Measurements from ENCODE around the gene PSMD11.

The PSMD11 gene

GRCh38 chr17:32489320-32490100 is 45.2 kb downstream of the PSMD11 start:
- DNase-seq (ENCODE audit: low read depth in 2 of 3, low spot score in 1 of 3), result no peak

GRCh38 chr17:32490101-32490482 is 45.8 kb downstream of the PSMD11 start:
- no peak for DNase-seq (ENCODE audit: low read depth in 2 of 3, low spot score in 1 of 3)

- DNase-seq (ENCODE audit: low read depth in 2 of 3, low spot score in 1 of 3), result no peak
These were observed 47.3 kb downstream of the PSMD11 start for GRCh38 chr17:32491371-32492263.

GRCh38 chr17:32492264-32492589 is 47.9 kb downstream of the PSMD11 start:
- DNase-seq (ENCODE audit: low read depth in 2 of 3, low spot score in 1 of 3), result no peak

- DNase-seq (ENCODE audit: low read depth in 2 of 3, low spot score in 1 of 3), result no peak
These were observed 48.5 kb downstream of the PSMD11 start for GRCh38 chr17:32492648-32493289.

- DNase-seq (ENCODE audit: low read depth in 2 of 3, low spot score in 1 of 3), result no peak
These were observed 49.3 kb downstream of the PSMD11 start for GRCh38 chr17:32493571-32493970.

GRCh38 chr17:32493976-32494513 is 49.7 kb downstream of the PSMD11 start:
- DNase-seq (ENCODE audit: low read depth in 2 of 3, low spot score in 1 of 3), result no peak

- DNase-seq (ENCODE audit: low read depth in 2 of 3, low spot score in 1 of 3), result no peak
These were observed 50.5 kb downstream of the PSMD11 start for GRCh38 chr17:32494621-32495358.

- no peak for DNase-seq (ENCODE audit: low read depth in 2 of 3, low spot score in 1 of 3)
These were observed 51.3 kb downstream of the PSMD11 start for GRCh38 chr17:32495359-32496231.

- DNase-seq (ENCODE audit: low read depth in 2 of 3, low spot score in 1 of 3), result no peak
These were observed 52.2 kb downstream of the PSMD11 start for GRCh38 chr17:32496395-32497073.

- DNase-seq (ENCODE audit: low read depth in 2 of 3, low spot score in 1 of 3), result no peak
These were observed 53.3 kb downstream of the PSMD11 start for GRCh38 chr17:32497431-32498205.

- no peak for DNase-seq (ENCODE audit: low read depth in 2 of 3, low spot score in 1 of 3)
These were observed 54.1 kb downstream of the PSMD11 start for GRCh38 chr17:32498391-32498790.

GRCh38 chr17:32502013-32502412 is 57.7 kb downstream of the PSMD11 start:
- DNase-seq (ENCODE audit: low read depth in 2 of 3, low spot score in 1 of 3), result no peak

- DNase-seq (ENCODE audit: low read depth in 2 of 3, low spot score in 1 of 3), result no peak
These were observed 58.4 kb downstream of the PSMD11 start for GRCh38 chr17:32502710-32503109.

- no peak for DNase-seq (ENCODE audit: low read depth in 2 of 3, low spot score in 1 of 3)
These were observed 59.2 kb downstream of the PSMD11 start for GRCh38 chr17:32503251-32504165.

GRCh38 chr17:32504166-32504990 is 60.1 kb downstream of the PSMD11 start:
- DNase-seq (ENCODE audit: low read depth in 2 of 3, low spot score in 1 of 3), result no peak

GRCh38 chr17:32508926-32509325 is 64.6 kb downstream of the PSMD11 start:
- no peak for DNase-seq (ENCODE audit: low read depth in 2 of 3, low spot score in 1 of 3)
